Activated naive CD4-positive, alpha-beta T cell treated with anti-CD3 and anti-CD28 coated beads, Interleukin-2, amount 50 U/mL, for 72 hours (primary cell): ENCODE data around the gene DEUP1. TPM values are rescaled to one million over a fixed set of nuclear protein-coding genes. Genes with fewer than 3 reads are reported as not detected.
"Not testable (repeated sequence)": the region's sequence is repeated elsewhere in the genome, so short reads cannot be mapped to it uniquely, and the experiment has no call there.

Experiments
- ATAC-seq, 2 donors: fragments of 150-1000 bp; cut with Tn5 transposase; 2 replicates each; pipeline ENCODE4 v1.10.0; 2021; ENCODE audit warnings: mild to moderate bottlenecking in 2 of 2, moderate library complexity in 2 of 2
- DNase-seq, 2 donors: peaks; one replicate each; pipeline ENCODE4 v3.0.0; 2021 to 2022; ENCODE audit warnings: low spot score in 2 of 2
- H3K27ac Mint-ChIP-seq, 2 donors: one replicate each; pipeline ENCODE4 v1.8.0; 2022; ENCODE audit warnings: mild to moderate bottlenecking in 2 of 2, mixed read lengths in 2 of 2
- H3K36me3 Mint-ChIP-seq, 2 donors: one replicate each; pipeline ENCODE4 v1.8.0; 2022; ENCODE audit warnings: mixed read lengths in 2 of 2
- H3K9me3 Mint-ChIP-seq, 2 donors: one replicate each; pipeline ENCODE4 v1.8.0; 2022; ENCODE audit warnings: mixed read lengths in 2 of 2
- total RNA-seq, 2 donors: library from RNA; stranded (reverse); gene quantifications; one replicate each; pipeline ENCODE4 v1.2.3, GENCODE V29; 2022

DEUP1 gene
- total RNA-seq, 2 donors from 2014 or later: not detected

- no peak overlapping the region for H3K27ac Mint-ChIP-seq
- H3K9me3 Mint-ChIP-seq: no peaks in the 10 kb centered on the region
- DNase-seq (no peak), ATAC-seq (no peak)
- no peaks in the 10 kb centered on the region for H3K36me3 Mint-ChIP-seq
Observed at GRCh38 chr11:93432247-93432646, 101.7 kb downstream of the DEUP1 start.

GRCh38 chr11:93443232-93443631 lies 112.7 kb downstream of the DEUP1 start:
- H3K27ac Mint-ChIP-seq, H3K36me3 Mint-ChIP-seq, H3K9me3 Mint-ChIP-seq, DNase-seq, ATAC-seq: not testable (repeated sequence)

GRCh38 chr11:93444617-93445073 lies 114.1 kb downstream of the DEUP1 start:
- no peak for DNase-seq

GRCh38 chr11:93458286-93458685 lies 127.7 kb downstream of the DEUP1 start:
- no peak for ATAC-seq
- no peak for DNase-seq
- Mint-ChIP-seq H3K9me3 (peaks cover 3 to 5% of the 10 kb centered on the region in 2 donors), H3K36me3 (no peaks in the 10 kb centered on the region), H3K27ac (no peak overlapping the region)

More at GRCh38 chr11:93444617-93445073, 114.1 kb downstream of the DEUP1 start:
- no peak for ATAC-seq
- Mint-ChIP-seq H3K36me3 (peaks cover 0 to 9% of the 10 kb centered on the region in 2 donors), H3K9me3 (peaks cover 4 to 5% of the 10 kb centered on the region in 2 donors), H3K27ac (no peak overlapping the region)

GRCh38 chr11:93463666-93464065 lies 133.1 kb downstream of the DEUP1 start:
- not testable (repeated sequence) for ATAC-seq

GRCh38 chr11:93464927-93465540 lies 134.5 kb downstream of the DEUP1 start:
- no peak for ATAC-seq
- Mint-ChIP-seq H3K9me3 (peaks cover 3 to 5% of the 10 kb centered on the region in 2 donors), H3K36me3 (no peaks in the 10 kb centered on the region), H3K27ac (no peak overlapping the region)
- DNase-seq: no peak

More at GRCh38 chr11:93463666-93464065, 133.1 kb downstream of the DEUP1 start:
- H3K36me3 Mint-ChIP-seq, H3K9me3 Mint-ChIP-seq, H3K27ac Mint-ChIP-seq, DNase-seq: not testable (repeated sequence)

- H3K9me3 Mint-ChIP-seq: peaks cover 3 to 5% of the 10 kb centered on the region in 2 donors
- no peak overlapping the region for H3K27ac Mint-ChIP-seq
- no peaks in the 10 kb centered on the region for H3K36me3 Mint-ChIP-seq
- DNase-seq (no peak), ATAC-seq (no peak)
Observed at GRCh38 chr11:93467054-93467453, 136.5 kb downstream of the DEUP1 start.

- H3K27ac Mint-ChIP-seq: no peak overlapping the region
- ATAC-seq (no peak), DNase-seq (no peak)
- H3K36me3 Mint-ChIP-seq: no peaks in the 10 kb centered on the region
- H3K9me3 Mint-ChIP-seq: no peaks in the 10 kb centered on the region
Observed at GRCh38 chr11:93468290-93468689, 137.7 kb downstream of the DEUP1 start.

- Mint-ChIP-seq H3K27ac (no peak overlapping the region), H3K9me3 (no peaks in the 10 kb centered on the region), H3K36me3 (no peaks in the 10 kb centered on the region)
- ATAC-seq (no peak), DNase-seq (no peak)
Observed at GRCh38 chr11:93474123-93474522, 143.6 kb downstream of the DEUP1 start.

- ATAC-seq (no peak), DNase-seq (no peak)
- H3K36me3 Mint-ChIP-seq: no peaks in the 10 kb centered on the region
- no peak overlapping the region for H3K27ac Mint-ChIP-seq
- H3K9me3 Mint-ChIP-seq: no peaks in the 10 kb centered on the region
Observed at GRCh38 chr11:93476796-93477195, 146.3 kb downstream of the DEUP1 start.

- ATAC-seq (no peak), DNase-seq (no peak)
- Mint-ChIP-seq H3K9me3 (no peaks in the 10 kb centered on the region), H3K36me3 (no peaks in the 10 kb centered on the region), H3K27ac (no peak overlapping the region)
Observed at GRCh38 chr11:93477684-93478234, 147.2 kb downstream of the DEUP1 start.

- Mint-ChIP-seq H3K9me3 (no peaks in the 10 kb centered on the region), H3K27ac (no peak overlapping the region)
Observed at GRCh38 chr11:93478841-93479240, 148.3 kb downstream of the DEUP1 start.

GRCh38 chr11:93480256-93480655 lies 149.7 kb downstream of the DEUP1 start:
- Mint-ChIP-seq H3K9me3 (no peaks in the 10 kb centered on the region), H3K36me3 (no peaks in the 10 kb centered on the region), H3K27ac (no peak overlapping the region)
- ATAC-seq: no peak
- no peak for DNase-seq

More at GRCh38 chr11:93478841-93479240, 148.3 kb downstream of the DEUP1 start:
- DNase-seq: no peak
- ATAC-seq: no peak
- no peaks in the 10 kb centered on the region for H3K36me3 Mint-ChIP-seq

- DNase-seq: no peak
- no peaks in the 10 kb centered on the region for H3K36me3 Mint-ChIP-seq
- no peaks in the 10 kb centered on the region for H3K9me3 Mint-ChIP-seq
- H3K27ac Mint-ChIP-seq: no peak overlapping the region
- ATAC-seq: no peak
Observed at GRCh38 chr11:93480756-93481155, 150.2 kb downstream of the DEUP1 start.

GRCh38 chr11:93481279-93481678 lies 150.7 kb downstream of the DEUP1 start:
- no peak for DNase-seq
- ATAC-seq: no peak
- H3K36me3 Mint-ChIP-seq: no peaks in the 10 kb centered on the region
- peak overlapping the region in 1 of 2 donors; percentile 22 for H3K27ac Mint-ChIP-seq
- no peaks in the 10 kb centered on the region for H3K9me3 Mint-ChIP-seq

GRCh38 chr11:93481696-93482095 lies 151.2 kb downstream of the DEUP1 start:
- DNase-seq (no peak), ATAC-seq (no peak)
- no peaks in the 10 kb centered on the region for H3K9me3 Mint-ChIP-seq
- H3K27ac Mint-ChIP-seq: no peak overlapping the region
- H3K36me3 Mint-ChIP-seq: no peaks in the 10 kb centered on the region

- Mint-ChIP-seq H3K9me3 (no peaks in the 10 kb centered on the region), H3K27ac (no peak overlapping the region), H3K36me3 (no peaks in the 10 kb centered on the region)
- DNase-seq: no peak
- ATAC-seq: no peak
Observed at GRCh38 chr11:93482556-93482955, 152.0 kb downstream of the DEUP1 start.

- ATAC-seq (no peak), DNase-seq (no peak)
- Mint-ChIP-seq H3K9me3 (no peaks in the 10 kb centered on the region), H3K36me3 (no peaks in the 10 kb centered on the region), H3K27ac (no peak overlapping the region)
Observed at GRCh38 chr11:93484716-93485115, 154.2 kb downstream of the DEUP1 start.
